Ovary (tissue), 9 donors: Measurements from ENCODE around the gene LYAR. TPM values are rescaled to one million over a fixed set of nuclear protein-coding genes. Genes with fewer than 3 reads are reported as not detected.

Source experiments
- DNase-seq, 5 donors: peaks; one replicate each; pipeline ENCODE4 v3.0.0-alpha.2; 2019 to 2020
- H3K27ac ChIP-seq, 2 donors: fragments of 200-600 bp; one replicate each; pipeline versions ENCODE4 v1.5.1 to v1.8.0; 2019 to 2022
- H3K27me3 ChIP-seq: fragments of 200-600 bp; one replicate; pipeline ENCODE4 v1.8.0; 2022
- H3K36me3 ChIP-seq: fragments of 200-600 bp; sonication (generic); one replicate; pipeline ENCODE4 v1.5.1; 2019
- H3K4me1 ChIP-seq: one replicate; pipeline ENCODE4 v1.8.1; 2013; ENCODE audit warnings: mild to moderate bottlenecking, moderate library complexity; ENCODE audit not compliant: insufficient read depth
- H3K4me3 ChIP-seq: fragments of 200-600 bp; sonication (generic); one replicate; pipeline ENCODE4 v1.5.1; 2017
- H3K9me3 ChIP-seq, 2 donors: fragments of 200-600 bp in 1 of 2; sonication (generic) in 1 of 2; one replicate each; pipeline versions ENCODE4 v1.5.1 to v1.8.1; 2013 to 2019; ENCODE audit warnings: mild to moderate bottlenecking in 1 of 2, moderate library complexity in 1 of 2
- EP300 ChIP-seq: sonication (generic); formaldehyde crosslinking; IDR thresholded peaks from one replicate; pipeline ENCODE4 v1.6.1; 2017; ENCODE audit warnings: antibody characterized with exemption
- POLR2A ChIP-seq: fragments of 450-650 bp; IDR thresholded peaks from one replicate; pipeline ENCODE4 v1.6.1; 2017; ENCODE audit warnings: antibody characterized with exemption, mild to moderate bottlenecking, moderate library complexity
- WGBS, 3 donors: extraction: QIAGEN DNeasy Blood & Tissue Kit in 1 of 3; methylation state at CpG; one replicate each; pipeline versions ENCODE4 v1.1.5 to v1.1.7; 2013 to 2017; 5-methylcytosine and 5-hydroxymethylcytosine counted together
- intact Hi-C, 4 donors: fragments of 100-400 bp; cut with DNase I; formaldehyde crosslinking; loops; one replicate each; pipeline versions ENCODE4 v1.11.0 to v1.15.1; 2022 to 2023
- polyA plus RNA-seq, 2 donors: library from polyadenylated mRNA; stranded (reverse); fragments of 200-250 nt in 1 of 2; fragments of 350-450 nt in 1 of 2; fragmentation: Illumina TruSeq in 1 of 2; extraction: RNeasy Lipid Tissue Mini Kit (QIAGEN cat#74804) in 1 of 2; gene quantifications; one replicate each; pipeline ENCODE4 v1.2.3, GENCODE V29; 2013 to 2014
- total RNA-seq, 7 donors: library from RNA; depleted of rRNA in 2 of 7; stranded (reverse); fragments of >200 nt in 2 of 7; fragmentation: NEBNext Ultra II Directional in 3 of 7; extraction: Animal tissue kit (Norgen Biotek cat#: 25700) in 3 of 7; gene quantifications; one replicate each; pipeline versions ENCODE4 v1.1.0 to v1.2.4, GENCODE V29; 2016 to 2023
- TF ChIP-seq, protein P1 (sequence below), 3 donors: fragments of 450-650 bp in 2 of 3; fragments of 200-600 bp in 1 of 3; IDR thresholded peaks; one replicate each; pipeline versions ENCODE4 v1.5.1 to v1.8.0; 2016 to 2022; ENCODE audit warnings: antibody characterized with exemption in 3 of 3, mild to moderate bottlenecking in 1 of 3
- donor health status: DM: no; HTN: no; CAD: no; lungs with moderate emphysema.
- donor health status: DM: no; HTN: no; CAD: no.
- donor health status: Bipolar disorder and iron deficiency.
- donor health status: DM: yes; HTN: yes; CAD: no.
- donor health status: DM: no; HTN: no; CAD: no.
- donor health status: DM: yes; HTN: yes; CAD: no.

LYAR gene
- total and polyA plus RNA-seq, 9 donors = 9.9 to 21.8 (median 13.1) TPM

DNA sequence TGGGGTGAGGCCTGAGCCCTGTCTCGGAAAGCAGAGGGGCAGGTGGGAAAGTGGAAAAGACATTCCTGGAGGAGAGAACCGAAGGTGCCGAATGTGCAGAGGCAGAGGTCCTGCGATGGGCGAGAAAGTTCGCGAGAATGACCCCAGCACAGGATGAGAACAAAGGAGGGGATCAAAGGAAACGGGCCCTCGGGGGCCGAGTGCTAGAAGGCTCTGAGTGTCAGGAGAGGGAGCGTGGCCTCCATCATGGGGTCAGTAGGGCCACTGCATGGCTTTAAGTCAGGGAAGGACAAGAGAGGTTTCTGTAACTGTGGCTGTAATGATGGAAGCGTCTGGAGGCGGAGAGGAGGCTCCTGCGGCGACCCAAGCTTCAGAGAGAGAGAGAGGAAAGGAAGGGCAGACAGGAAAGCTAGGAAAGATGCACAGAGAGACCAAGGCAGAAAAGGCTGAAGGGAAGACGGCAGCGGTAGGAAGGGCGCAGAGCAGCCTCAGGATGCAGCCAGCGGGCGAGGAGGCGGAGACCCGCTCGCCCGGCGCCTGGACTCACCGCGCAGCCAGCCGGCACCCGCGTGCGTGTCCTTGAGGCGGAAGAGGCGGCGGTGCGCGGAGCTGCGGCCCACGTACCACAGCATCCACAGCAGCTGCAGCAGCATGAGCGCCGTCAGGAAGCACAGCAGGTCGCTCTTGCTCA lies 63.9 kb downstream of the LYAR start:
- no peaks in the 10 kb centered on the region for H3K36me3 ChIP-seq
- intact Hi-C loops = loop anchor here in 1 of 4 donors (5.0 kb wide), 1 partner anchor 1769 kb away; no protein-coding TSS in a partner anchor
- TF ChIP-seq EP300 = no peak
- TF ChIP-seq POLR2A = no peak
- TF ChIP-seq, protein P1, sequence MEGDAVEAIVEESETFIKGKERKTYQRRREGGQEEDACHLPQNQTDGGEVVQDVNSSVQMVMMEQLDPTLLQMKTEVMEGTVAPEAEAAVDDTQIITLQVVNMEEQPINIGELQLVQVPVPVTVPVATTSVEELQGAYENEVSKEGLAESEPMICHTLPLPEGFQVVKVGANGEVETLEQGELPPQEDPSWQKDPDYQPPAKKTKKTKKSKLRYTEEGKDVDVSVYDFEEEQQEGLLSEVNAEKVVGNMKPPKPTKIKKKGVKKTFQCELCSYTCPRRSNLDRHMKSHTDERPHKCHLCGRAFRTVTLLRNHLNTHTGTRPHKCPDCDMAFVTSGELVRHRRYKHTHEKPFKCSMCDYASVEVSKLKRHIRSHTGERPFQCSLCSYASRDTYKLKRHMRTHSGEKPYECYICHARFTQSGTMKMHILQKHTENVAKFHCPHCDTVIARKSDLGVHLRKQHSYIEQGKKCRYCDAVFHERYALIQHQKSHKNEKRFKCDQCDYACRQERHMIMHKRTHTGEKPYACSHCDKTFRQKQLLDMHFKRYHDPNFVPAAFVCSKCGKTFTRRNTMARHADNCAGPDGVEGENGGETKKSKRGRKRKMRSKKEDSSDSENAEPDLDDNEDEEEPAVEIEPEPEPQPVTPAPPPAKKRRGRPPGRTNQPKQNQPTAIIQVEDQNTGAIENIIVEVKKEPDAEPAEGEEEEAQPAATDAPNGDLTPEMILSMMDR (IDR thresholded peaks at IDR 0.05) = no peak
- no peak for DNase-seq
- no peaks in the 10 kb centered on the region for H3K27me3 ChIP-seq
- peaks cover 0 to 9% of the 10 kb centered on the region in 2 donors for H3K9me3 ChIP-seq
- H3K4me3 ChIP-seq = no peak overlapping the region
- no peaks in the 10 kb centered on the region for H3K4me1 ChIP-seq
- WGBS, 3 donors = 9 to 12% (median 11%) methylated on average over 41 of the region's 41 CpGs
- no peak overlapping the region for H3K27ac ChIP-seq

Other genes with a start within 250 kb of the LYAR start
- not detected for gene OTOP1, start 63.2 kb downstream of the LYAR start, total RNA-seq
- gene OTOP1, start 63.2 kb downstream of the LYAR start, polyA plus RNA-seq = not detected
- gene TMEM128, start 41.9 kb downstream of the LYAR start, total RNA-seq = 10 to 100 TPM; 19.0 to 33.8 (median 27.4) TPM
- gene TMEM128, start 41.9 kb downstream of the LYAR start, polyA plus RNA-seq = 10 to 100 TPM; 28.0 to 41.7 TPM
- gene ZBTB49, start 97 bp upstream of the LYAR start, total RNA-seq = 10 to 100 TPM in 3 of 7 donors, 1 to 10 TPM in 4; 5.5 to 13.4 (median 9.6) TPM
- 1 to 10 TPM; 5.7 to 6.0 TPM for gene ZBTB49, start 97 bp upstream of the LYAR start, polyA plus RNA-seq
- gene NSG1, start 96.9 kb upstream of the LYAR start, total RNA-seq = 100 to 1,000 TPM in 1 of 7 donors, 10 to 100 TPM in 5, 1 to 10 TPM in 1; 9.9 to 103 (median 39.6) TPM
- 10 to 100 TPM; 38.3 to 81.9 TPM for gene NSG1, start 96.9 kb upstream of the LYAR start, polyA plus RNA-seq